Measurements from ENCODE around the gene CDCP1. TPM values are rescaled to one million over a fixed set of nuclear protein-coding genes. Genes with fewer than 3 reads are reported as not detected.

Gene CDCP1
- total and polyA plus RNA-seq, 3 experiments from 2014 or later, result 0.71 to 0.96 TPM; not detected in 1

DNA sequence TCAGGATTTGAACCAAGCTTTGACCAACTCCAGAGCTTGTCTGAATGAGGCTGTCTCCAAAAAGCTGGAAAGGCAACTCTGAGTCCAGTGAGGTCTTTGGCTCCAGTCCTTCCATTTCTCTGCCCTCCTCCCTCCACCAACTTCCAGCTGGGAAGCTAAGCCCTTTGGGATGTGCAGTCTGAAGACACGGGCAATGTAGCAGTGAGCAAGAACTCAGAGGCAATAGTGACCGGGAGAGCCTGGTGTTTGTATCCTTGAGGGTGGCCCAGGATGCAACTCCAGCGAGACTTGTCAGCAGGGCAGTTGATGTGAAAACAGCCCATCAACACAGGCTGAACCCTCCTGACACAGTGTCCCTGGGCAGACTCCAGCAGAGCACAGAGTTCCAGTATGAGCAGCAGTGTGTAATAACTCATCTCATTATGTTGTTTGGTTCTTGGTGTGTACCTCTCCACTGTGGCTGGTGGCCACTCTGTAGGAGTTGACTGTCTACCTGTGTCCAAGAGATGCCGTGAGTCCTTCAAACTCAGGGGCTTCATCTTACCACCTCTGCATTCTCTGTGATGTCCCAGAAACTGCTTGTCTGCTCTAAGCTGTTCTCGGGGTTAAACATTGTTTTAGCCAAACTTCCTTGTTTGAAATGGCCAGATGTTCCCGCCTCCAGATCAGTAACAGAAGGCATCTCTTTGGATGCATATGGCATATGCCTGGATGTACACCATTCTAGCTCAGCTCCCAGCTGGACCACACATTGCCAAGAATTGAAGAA is 6.6 kb downstream of the CDCP1 start:
- DNase-seq, result no peak
- no peaks in the 10 kb centered on the region for H3K9me3 Mint-ChIP-seq
- H3K27me3 Mint-ChIP-seq, result peaks cover 27 to 40% of the 10 kb centered on the region in 2 donors
- no peaks in the 10 kb centered on the region for H3K36me3 ChIP-seq (ENCODE audit: insufficient read depth, low read length)
- CTCF ChIA-PET, result no interaction called here
- H3K4me1 ChIP-seq (ENCODE audit: insufficient read depth, low read length), result no peaks in the 10 kb centered on the region
- H3K27ac Mint-ChIP-seq, result no peak overlapping the region
- H3K27ac ChIP-seq (ENCODE audit: low read depth, low read length), result peak overlapping the region; percentile 66
- H3K4me1 Mint-ChIP-seq, result peaks cover 0 to 7% (median 3%) of the 10 kb centered on the region in 3 donors
- H3K36me3 Mint-ChIP-seq, result peaks cover 0 to 4% (median 0%) of the 10 kb centered on the region in 3 donors
- POLR2A ChIA-PET, result no interaction called here
- no peaks in the 10 kb centered on the region for H3K9me3 ChIP-seq (ENCODE audit: low read length)
- H3K4me3 ChIP-seq (ENCODE audit: low read length), result no peak overlapping the region
- no peaks in the 10 kb centered on the region for H3K27me3 ChIP-seq (ENCODE audit: insufficient read depth, low read length, poor library complexity, severe bottlenecking)
- H3K4me3 Mint-ChIP-seq, result no peak overlapping the region

DNA sequence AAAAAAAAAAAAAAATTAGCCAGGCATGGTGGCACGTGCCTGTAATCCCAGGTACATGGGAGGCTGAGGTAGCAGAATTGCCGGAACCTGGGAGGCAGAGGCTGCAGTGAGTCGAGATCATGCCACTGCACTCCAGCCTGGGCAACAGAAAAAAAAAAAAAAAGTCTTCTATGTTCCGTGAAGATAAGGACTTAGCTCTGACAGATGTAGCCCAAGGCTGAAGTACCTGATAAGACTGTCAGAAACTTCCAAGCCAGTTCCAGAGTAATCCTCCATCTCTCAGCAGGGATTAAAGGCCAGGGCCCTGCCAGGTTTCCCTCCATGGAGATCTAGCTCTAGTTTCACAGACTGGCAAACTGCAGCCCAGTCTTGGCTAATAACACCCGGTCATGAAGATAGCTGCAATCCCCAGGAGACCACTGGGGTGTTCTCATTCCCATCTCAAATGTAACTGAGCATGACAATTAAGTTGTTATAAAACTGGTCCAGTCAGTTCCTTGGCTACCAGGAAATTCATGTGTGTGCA is 8.5 kb downstream of the CDCP1 start:
- H3K9me3 Mint-ChIP-seq, result no peaks in the 10 kb centered on the region
- Histone ChIP-seq H3K27me3 (ENCODE audit: insufficient read depth, low read length, poor library complexity, severe bottlenecking) (no peaks in the 10 kb centered on the region), H3K9me3 (ENCODE audit: low read length) (no peaks in the 10 kb centered on the region), H3K27ac (ENCODE audit: low read depth, low read length) (peak overlapping the region; percentile 66), H3K36me3 (ENCODE audit: insufficient read depth, low read length) (no peaks in the 10 kb centered on the region), H3K4me3 (ENCODE audit: low read length) (no peak overlapping the region), H3K4me1 (ENCODE audit: insufficient read depth, low read length) (no peaks in the 10 kb centered on the region)
- H3K36me3 Mint-ChIP-seq, result peaks cover 0 to 2% (median 0%) of the 10 kb centered on the region in 3 donors
- H3K27ac Mint-ChIP-seq, result no peak overlapping the region
- no peaks in the 10 kb centered on the region for H3K4me1 Mint-ChIP-seq
- H3K27me3 Mint-ChIP-seq, result peaks cover 16 to 32% of the 10 kb centered on the region in 2 donors
- H3K4me3 Mint-ChIP-seq, result no peak overlapping the region
- ChIA-PET CTCF (no interaction called here), POLR2A (no interaction called here)
- DNase-seq, result no peak

DNA sequence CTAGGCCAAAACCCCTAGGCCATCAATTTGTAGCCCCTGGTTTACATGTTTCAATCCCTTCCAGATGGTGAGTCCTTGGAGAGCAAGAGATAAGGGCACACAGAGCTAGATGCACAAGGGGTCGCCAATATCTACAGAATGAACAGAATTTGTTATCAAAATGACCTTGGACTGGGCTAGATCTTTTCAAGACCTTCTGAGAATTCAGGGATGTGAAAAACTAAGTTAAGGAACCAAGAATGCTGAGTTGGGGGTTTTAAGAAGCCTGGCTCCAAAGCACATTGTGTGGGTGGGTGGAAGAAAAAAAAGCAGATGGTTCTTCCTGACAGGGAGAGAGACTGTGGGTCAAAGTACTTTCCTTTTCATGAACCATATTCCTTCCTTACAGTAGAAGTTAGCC is 10.2 kb downstream of the CDCP1 start:
- POLR2A ChIA-PET, result no interaction called here
- Histone ChIP-seq H3K27ac (ENCODE audit: low read depth, low read length) (peak overlapping the region; percentile 22), H3K4me1 (ENCODE audit: insufficient read depth, low read length) (no peaks in the 10 kb centered on the region), H3K27me3 (ENCODE audit: insufficient read depth, low read length, poor library complexity, severe bottlenecking) (no peaks in the 10 kb centered on the region), H3K4me3 (ENCODE audit: low read length) (no peak overlapping the region), H3K36me3 (ENCODE audit: insufficient read depth, low read length) (no peaks in the 10 kb centered on the region), H3K9me3 (ENCODE audit: low read length) (no peaks in the 10 kb centered on the region)
- H3K4me1 Mint-ChIP-seq, result no peaks in the 10 kb centered on the region
- no peaks in the 10 kb centered on the region for H3K9me3 Mint-ChIP-seq
- DNase-seq, result no peak
- H3K36me3 Mint-ChIP-seq, result peaks cover 0 to 2% (median 0%) of the 10 kb centered on the region in 3 donors
- no peak overlapping the region for H3K27ac Mint-ChIP-seq
- H3K27me3 Mint-ChIP-seq, result peaks cover 8 to 25% of the 10 kb centered on the region in 2 donors
- CTCF ChIA-PET, result interaction anchor here (1.4 kb wide), 1 partner anchor 13 kb away, joined by 4 read pairs; no protein-coding TSS in a partner anchor
- no peak overlapping the region for H3K4me3 Mint-ChIP-seq

DNA sequence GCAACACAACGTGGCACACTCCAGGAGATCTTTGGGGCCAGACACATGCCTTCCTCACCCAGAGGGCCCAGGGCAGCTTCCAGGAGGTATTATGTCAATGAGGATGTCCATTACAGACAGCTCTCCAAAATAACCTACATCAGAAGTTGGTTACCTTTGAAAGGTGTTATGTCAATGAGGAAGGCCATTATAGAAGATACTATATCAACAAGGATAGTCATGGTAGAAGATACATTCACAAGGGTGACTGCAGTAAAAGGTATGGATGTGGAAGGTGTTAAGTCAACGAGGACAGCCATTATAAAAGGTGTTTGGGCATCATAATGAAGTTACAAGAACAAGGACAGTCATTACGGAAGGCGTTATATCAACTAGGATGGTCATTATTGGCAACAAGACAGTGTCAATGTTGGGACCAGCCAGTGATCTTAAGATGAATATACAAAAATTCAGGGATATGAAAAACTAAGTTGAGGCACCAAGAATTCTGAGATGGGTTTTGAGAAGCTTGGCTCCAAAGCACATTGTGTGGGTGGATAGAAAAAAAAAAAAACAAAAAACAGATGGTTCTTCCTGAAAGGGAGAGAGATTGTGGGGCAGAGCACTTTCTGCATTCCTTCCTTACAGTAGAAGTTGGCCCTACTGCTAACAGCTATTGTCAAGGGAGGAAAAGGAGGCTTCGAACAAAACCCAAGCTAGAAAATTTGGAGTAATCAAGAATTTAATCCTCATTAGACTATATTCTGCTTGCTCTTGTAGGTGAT is 11.2 kb downstream of the CDCP1 start:
- Histone ChIP-seq H3K4me3 (ENCODE audit: low read length) (no peak overlapping the region), H3K9me3 (ENCODE audit: low read length) (no peaks in the 10 kb centered on the region), H3K36me3 (ENCODE audit: insufficient read depth, low read length) (no peaks in the 10 kb centered on the region), H3K4me1 (ENCODE audit: insufficient read depth, low read length) (no peaks in the 10 kb centered on the region), H3K27ac (ENCODE audit: low read depth, low read length) (peak overlapping the region; percentile 54), H3K27me3 (ENCODE audit: insufficient read depth, low read length, poor library complexity, severe bottlenecking) (no peaks in the 10 kb centered on the region)
- no peak overlapping the region for H3K4me3 Mint-ChIP-seq
- H3K9me3 Mint-ChIP-seq, result no peaks in the 10 kb centered on the region
- DNase-seq, result no peak
- ChIA-PET POLR2A (no interaction called here), CTCF (no interaction called here)
- H3K36me3 Mint-ChIP-seq, result peaks cover 0 to 2% (median 0%) of the 10 kb centered on the region in 3 donors
- H3K27me3 Mint-ChIP-seq, result peaks cover 8 to 24% of the 10 kb centered on the region in 2 donors
- no peaks in the 10 kb centered on the region for H3K4me1 Mint-ChIP-seq
- no peak overlapping the region for H3K27ac Mint-ChIP-seq

DNA sequence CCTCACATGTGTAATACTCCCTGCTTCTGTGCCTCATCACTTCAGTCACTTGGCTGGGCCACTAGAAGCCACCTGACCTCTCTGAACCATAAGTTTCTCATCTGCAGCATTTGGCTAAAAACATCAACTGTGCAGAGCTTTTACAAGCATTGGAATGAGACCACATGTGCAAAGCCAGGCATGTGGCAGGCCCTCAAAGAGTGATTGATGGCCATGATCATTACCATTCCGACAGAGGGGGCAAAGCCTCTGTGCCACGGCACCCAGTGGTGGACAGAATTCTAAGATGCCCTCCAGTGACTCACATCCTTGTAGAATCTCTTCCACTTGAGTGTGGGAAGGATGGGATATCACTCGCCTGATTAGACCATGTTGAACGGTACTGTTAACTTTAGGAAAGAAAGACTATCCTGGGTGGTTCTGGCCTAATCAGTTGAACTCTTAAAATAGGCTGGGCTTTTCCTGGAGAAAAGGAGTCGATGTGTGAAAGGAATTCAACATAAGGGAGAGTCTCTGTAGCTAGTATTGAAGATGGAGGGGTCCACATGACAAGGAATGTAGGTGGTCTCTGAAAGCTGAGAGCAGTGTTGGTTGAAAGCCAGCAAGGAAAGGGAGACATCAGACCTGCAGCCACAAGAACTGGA is 13.5 kb downstream of the CDCP1 start:
- Histone ChIP-seq H3K36me3 (ENCODE audit: insufficient read depth, low read length) (no peaks in the 10 kb centered on the region), H3K4me1 (ENCODE audit: insufficient read depth, low read length) (no peaks in the 10 kb centered on the region), H3K27me3 (ENCODE audit: insufficient read depth, low read length, poor library complexity, severe bottlenecking) (no peaks in the 10 kb centered on the region), H3K9me3 (ENCODE audit: low read length) (no peaks in the 10 kb centered on the region), H3K27ac (ENCODE audit: low read depth, low read length) (no peak overlapping the region), H3K4me3 (ENCODE audit: low read length) (no peak overlapping the region)
- no peak overlapping the region for H3K27ac Mint-ChIP-seq
- ChIA-PET POLR2A (no interaction called here), CTCF (no interaction called here)
- peaks cover 2 to 33% of the 10 kb centered on the region in 2 donors for H3K27me3 Mint-ChIP-seq
- no peak for DNase-seq
- no peaks in the 10 kb centered on the region for H3K4me1 Mint-ChIP-seq
- H3K36me3 Mint-ChIP-seq, result no peaks in the 10 kb centered on the region
- no peaks in the 10 kb centered on the region for H3K9me3 Mint-ChIP-seq
- H3K4me3 Mint-ChIP-seq, result no peak overlapping the region

DNA sequence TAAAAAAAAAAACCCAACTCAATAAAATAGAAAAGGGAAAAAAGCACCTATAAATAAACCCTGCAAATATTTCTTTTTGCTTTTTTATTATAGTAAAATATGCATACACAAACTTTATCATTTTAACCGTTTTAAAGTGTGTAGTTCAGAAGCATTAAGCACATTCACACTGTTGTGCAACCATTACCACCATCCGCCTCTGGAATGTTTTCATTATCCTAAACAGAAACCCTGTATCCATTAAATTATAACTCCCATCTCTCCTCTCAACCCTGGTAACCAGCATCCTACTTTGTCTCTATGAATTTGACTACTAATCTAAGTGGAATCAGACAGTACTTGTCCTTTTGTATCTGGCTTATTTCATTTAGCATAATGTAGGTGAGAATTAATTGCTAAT is 15.0 kb downstream of the CDCP1 start:
- H3K36me3 ChIP-seq (ENCODE audit: insufficient read depth, low read length), result no peaks in the 10 kb centered on the region
- no peaks in the 10 kb centered on the region for H3K9me3 ChIP-seq (ENCODE audit: low read length)
- POLR2A ChIA-PET, result no interaction called here
- Mint-ChIP-seq H3K4me3 (no peak overlapping the region), H3K9me3 (no peaks in the 10 kb centered on the region), H3K27ac (peak overlapping the region in 1 of 8 donors; percentile 22), H3K27me3 (peaks cover 0 to 41% of the 10 kb centered on the region in 2 donors), H3K4me1 (no peaks in the 10 kb centered on the region), H3K36me3 (no peaks in the 10 kb centered on the region)
- no peaks in the 10 kb centered on the region for H3K27me3 ChIP-seq (ENCODE audit: insufficient read depth, low read length, poor library complexity, severe bottlenecking)
- H3K4me1 ChIP-seq (ENCODE audit: insufficient read depth, low read length), result no peaks in the 10 kb centered on the region
- DNase-seq, result no peak
- no peak overlapping the region for H3K4me3 ChIP-seq (ENCODE audit: low read length)
- H3K27ac ChIP-seq (ENCODE audit: low read depth, low read length), result no peak overlapping the region
- CTCF ChIA-PET, result interaction anchor here (1.2 kb wide), 1 partner anchor 19 kb away, joined by 3 read pairs; no protein-coding TSS in a partner anchor

DNA sequence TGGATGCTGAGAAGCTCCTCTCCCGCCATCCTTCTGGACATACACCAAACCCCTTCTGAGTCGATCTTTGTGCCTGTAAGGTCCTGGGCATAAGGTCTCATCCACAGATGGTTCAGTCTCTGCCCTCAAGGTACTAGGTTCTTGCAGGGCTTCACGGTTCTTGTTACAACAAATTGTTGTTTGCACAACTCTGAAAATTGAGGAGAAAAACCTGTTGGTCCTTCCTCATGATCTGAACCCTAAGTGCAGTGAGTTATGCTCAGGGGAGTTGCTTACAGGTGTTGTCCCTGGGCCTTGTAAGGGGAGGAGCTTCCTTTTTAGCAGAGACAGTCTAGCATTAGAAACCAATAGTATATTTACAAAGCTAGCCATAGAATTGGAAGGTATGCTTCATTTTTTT is 15.7 kb downstream of the CDCP1 start:
- ChIA-PET POLR2A (interaction anchor here (0.6 kb wide), 1 partner anchor 11 kb away, joined by 3 read pairs; no protein-coding TSS in a partner anchor), CTCF (interaction anchor here (1.2 kb wide), 1 partner anchor 18 kb away, joined by 3 read pairs; no protein-coding TSS in a partner anchor)
- H3K9me3 Mint-ChIP-seq, result no peaks in the 10 kb centered on the region
- H3K36me3 Mint-ChIP-seq, result no peaks in the 10 kb centered on the region
- peaks cover under 1 to 48% of the 10 kb centered on the region in 2 donors for H3K27me3 Mint-ChIP-seq
- no peaks in the 10 kb centered on the region for H3K9me3 ChIP-seq (ENCODE audit: low read length)
- no peak overlapping the region for H3K27ac ChIP-seq (ENCODE audit: low read depth, low read length)
- H3K4me1 Mint-ChIP-seq, result no peaks in the 10 kb centered on the region
- no peaks in the 10 kb centered on the region for H3K27me3 ChIP-seq (ENCODE audit: insufficient read depth, low read length, poor library complexity, severe bottlenecking)
- H3K4me3 Mint-ChIP-seq, result no peak overlapping the region
- no peak overlapping the region for H3K27ac Mint-ChIP-seq
- no peak for DNase-seq
- no peak overlapping the region for H3K4me3 ChIP-seq (ENCODE audit: low read length)
- H3K4me1 ChIP-seq (ENCODE audit: insufficient read depth, low read length), result no peaks in the 10 kb centered on the region
- H3K36me3 ChIP-seq (ENCODE audit: insufficient read depth, low read length), result no peaks in the 10 kb centered on the region

DNA sequence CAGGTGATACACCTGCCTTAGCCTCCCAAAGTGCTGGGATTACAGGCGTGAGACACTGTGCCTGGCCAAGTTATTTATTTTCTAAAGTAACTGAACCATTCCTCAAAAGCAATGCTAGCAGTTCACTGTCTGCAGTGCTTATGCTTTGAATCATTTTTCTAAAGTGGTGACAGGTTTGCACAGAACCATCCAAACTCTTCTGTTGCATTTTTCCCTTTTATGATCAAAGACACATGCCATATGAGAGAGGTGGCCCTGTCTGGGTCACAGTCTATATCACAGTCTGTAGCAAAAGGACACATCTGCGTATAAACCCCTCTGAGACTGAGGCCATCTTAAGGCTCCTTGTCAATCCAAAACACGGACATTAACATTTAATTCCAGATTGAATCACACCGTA is 17.2 kb downstream of the CDCP1 start:
- Histone ChIP-seq H3K27me3 (ENCODE audit: insufficient read depth, low read length, poor library complexity, severe bottlenecking) (no peaks in the 10 kb centered on the region), H3K9me3 (ENCODE audit: low read length) (no peaks in the 10 kb centered on the region), H3K36me3 (ENCODE audit: insufficient read depth, low read length) (no peaks in the 10 kb centered on the region), H3K4me3 (ENCODE audit: low read length) (no peak overlapping the region), H3K27ac (ENCODE audit: low read depth, low read length) (no peak overlapping the region), H3K4me1 (ENCODE audit: insufficient read depth, low read length) (no peaks in the 10 kb centered on the region)
- Mint-ChIP-seq H3K4me1 (no peaks in the 10 kb centered on the region), H3K9me3 (no peaks in the 10 kb centered on the region), H3K36me3 (no peaks in the 10 kb centered on the region), H3K27ac (no peak overlapping the region), H3K27me3 (peaks cover 12 to 63% of the 10 kb centered on the region in 2 donors), H3K4me3 (no peak overlapping the region)
- ChIA-PET CTCF (no interaction called here), POLR2A (no interaction called here)
- no peak for DNase-seq
